Activated CD4-positive, alpha-beta T cell treated with anti-CD3 and anti-CD28 coated beads for 4 hours (primary cell): ENCODE data around the gene CDH4.
"Not testable (repeated sequence)": the region's sequence is repeated elsewhere in the genome, so short reads cannot be mapped to it uniquely, and the experiment has no call there.

Experiments used
- DNase-seq, 2 donors: peaks; one replicate each; pipeline ENCODE4 v3.0.0-alpha.2; 2020

The CDH4 gene

DNA sequence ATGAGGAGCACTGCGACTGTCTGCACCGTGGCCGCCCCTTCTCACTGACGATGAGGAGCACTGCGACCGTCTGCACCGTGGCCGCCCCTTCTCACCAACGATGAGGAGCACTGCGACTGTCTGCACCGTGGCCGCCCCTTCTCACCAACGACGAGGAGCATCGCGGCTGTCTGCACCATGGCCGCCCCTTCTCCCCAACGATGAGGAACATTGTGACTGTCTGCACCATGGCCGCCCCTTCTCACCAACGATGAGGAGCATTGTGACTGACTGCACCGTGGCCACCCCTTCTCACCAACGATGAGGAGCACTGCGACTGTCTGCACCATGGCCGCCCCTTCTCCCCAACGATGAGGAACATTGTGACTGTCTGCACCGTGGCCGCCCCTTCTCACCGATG is 696.0 kb downstream of the CDH4 start:
- not testable (repeated sequence) for DNase-seq

DNA sequence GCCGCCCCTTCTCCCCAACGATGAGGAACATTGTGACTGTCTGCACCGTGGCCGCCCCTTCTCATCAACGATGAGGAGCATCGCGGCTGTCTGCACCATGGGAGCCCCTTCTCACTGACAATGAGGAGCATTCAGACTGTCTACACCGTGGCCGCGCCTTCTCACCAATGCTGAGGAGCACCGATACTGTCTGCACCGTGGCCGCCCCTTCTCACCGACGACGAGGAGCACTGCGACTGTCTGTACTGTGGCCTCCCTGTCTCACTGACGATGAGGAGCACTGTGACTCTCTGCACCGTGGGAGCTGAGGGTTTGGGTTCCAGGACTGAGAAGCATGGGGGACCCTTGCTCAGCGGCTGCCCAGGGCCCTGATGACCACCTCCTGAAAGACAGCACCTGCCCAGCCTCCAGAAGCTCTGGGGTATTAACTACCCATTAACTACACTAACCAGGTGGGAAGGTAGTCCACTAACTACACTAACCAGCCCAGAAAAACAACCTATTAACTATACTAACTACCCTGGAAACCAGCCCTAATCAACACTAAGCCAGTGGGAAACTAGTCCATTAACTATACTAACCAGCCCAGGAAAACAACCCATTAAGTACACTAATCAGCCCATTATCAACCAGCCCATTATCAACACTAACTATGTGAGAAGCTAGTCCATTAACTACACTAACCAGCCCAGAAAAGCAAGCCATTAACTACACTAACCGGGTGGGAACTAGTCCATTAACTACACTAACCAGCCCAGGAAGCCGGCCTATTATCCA is 696.7 kb downstream of the CDH4 start:
- DNase-seq: no peak

GRCh38 chr20:61949363-61949713 is 697.3 kb downstream of the CDH4 start:
- no peak for DNase-seq

DNA sequence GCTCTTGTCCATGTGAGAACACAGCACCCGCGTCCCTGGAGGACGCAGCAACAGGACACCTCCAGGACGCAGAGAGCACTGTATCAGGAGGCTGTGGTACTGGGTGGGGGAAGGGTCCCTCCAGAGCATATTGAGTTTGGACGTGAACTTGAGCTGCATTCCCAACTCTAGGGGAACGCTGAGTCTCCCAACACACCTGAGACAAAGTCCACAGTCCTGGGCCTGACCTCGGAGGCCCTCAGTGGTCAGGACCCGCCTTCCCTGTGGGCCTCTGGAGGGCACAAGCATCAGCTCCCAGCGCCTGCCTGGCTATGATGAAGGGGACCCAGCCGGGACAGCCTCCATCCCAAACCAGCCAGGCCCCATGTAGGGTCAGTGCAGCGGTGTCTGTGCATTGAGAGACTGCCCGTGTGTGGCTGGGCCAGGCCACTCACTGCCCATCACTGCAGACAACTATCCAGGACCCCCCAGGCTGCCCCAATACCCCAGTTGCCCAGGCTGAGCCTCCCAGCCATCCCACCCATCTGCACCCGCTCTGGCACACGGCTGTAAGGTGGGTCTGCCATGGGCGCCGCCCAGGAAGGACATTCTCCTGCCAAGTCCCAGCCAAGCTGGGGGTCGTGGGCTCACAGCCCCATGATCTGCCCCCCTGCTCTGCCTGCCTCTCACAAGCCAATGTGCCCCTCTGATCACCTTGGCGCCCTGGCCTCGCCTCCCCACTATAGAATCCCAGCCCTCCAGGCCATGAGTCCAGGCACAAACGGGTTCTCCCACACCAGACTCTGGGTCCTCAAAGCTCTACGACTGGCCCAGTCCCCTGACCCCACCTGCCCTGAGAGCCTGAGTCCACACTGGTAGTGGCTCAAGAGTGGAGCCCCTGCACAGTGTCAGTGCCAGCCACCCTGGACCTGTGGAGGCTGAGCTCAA is 697.9 kb downstream of the CDH4 start:
- no peak for DNase-seq

DNA sequence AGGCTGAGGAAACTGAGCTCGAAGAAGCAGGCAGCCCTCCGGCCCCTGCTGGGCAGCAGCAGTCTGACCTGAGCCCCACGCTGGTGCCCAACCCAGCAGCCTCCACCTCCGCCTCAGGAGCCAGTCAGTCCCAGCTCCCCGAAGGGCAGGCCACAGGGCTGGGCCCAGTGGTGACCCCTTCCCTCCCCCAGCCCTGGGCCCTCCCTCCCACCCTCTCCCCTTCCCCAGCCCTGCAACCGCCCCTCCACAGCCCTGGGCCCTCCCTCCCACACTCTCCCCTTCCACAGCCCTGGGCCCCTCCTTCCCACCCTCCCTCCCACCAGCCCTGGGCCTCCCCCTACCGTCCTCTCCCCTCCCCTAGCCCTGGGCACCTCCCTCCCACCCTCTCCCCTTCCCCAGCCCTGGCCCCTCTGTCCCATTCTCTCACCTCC is 698.6 kb downstream of the CDH4 start:
- no peak for DNase-seq

- DNase-seq: no peak
These were observed 699.9 kb downstream of the CDH4 start for GRCh38 chr20:61951695-61952533.

- no peak for DNase-seq
These were observed 701.3 kb downstream of the CDH4 start for GRCh38 chr20:61953037-61954021.

DNA sequence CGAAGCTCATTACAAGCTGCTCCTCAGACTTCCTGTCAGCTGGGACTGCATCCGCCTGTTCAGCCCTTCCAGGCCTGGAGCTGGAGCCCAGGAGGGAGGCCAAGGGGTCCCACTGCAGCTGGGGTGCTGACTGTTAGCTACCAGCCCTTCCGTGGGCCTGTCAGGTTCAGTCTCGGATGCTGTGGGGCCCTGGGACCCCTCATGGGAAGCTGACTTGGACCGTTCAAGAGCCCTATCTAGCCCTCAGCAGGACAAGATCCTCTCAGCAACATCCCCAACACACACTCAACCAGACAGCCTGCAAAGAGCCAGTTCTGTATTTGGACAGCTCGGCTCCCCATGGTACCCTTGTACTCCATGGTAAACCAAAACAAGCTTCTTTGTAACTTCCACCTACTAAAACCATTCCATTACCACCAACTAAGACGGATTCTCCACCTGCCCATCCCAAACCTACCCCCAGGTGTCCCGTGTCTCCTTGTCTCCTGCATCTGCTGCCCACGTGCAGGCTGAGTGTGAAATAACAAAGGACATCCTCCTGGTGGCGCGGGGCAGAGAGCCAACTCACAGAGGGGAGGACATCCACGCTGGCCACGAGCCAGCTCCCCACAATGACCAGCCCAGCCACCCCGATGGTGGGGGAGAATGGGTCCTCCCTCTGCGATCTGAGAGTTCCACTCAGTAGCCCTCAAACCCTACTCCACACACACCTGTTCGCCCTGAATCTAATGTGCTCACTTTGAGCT is 702.4 kb downstream of the CDH4 start:
- DNase-seq: no peak

GRCh38 chr20:61955668-61956395 is 703.8 kb downstream of the CDH4 start:
- DNase-seq: no peak

DNA sequence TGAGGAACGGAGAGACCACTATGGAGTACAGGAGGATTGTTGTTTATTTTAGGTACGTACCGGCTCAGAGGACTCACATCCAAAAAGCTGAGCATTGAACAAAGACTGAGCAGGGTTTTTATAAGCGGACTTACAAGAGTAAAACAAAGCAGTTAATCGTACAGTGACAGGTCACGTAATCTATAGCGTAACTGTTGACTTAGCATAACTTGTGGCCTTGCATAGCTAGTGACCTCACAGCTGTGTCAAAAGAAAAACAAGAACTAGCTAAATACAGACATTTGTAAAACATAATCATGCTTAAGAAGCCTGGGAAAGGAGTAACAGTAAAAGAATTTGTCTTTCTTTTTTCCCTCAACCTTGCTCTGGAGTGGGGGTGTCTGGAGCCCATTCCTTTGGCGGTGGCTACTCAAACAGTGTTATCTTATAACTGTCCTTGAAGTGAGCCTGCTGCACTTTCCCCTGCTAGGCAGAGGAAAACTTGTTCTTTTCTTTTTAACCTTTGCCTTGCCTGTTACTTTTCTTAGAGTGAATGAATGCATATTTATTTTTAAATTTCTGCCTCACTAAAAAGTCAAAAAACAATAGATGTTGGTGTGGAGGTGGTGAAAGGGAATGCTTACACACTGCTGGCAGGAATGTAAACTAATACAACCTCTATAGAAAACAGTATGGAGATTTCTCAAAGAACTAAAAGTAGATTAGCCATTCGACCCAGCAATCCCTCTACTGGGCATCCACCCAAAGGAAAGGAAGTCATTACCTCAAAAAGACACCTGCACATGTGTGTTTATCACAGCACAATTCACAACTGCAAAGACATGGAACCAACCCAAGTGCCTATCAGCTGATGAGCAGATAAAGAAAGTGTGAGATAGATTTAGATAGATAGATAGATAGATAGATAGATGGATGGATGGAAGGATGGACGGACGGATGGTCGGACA is 704.6 kb downstream of the CDH4 start:
- DNase-seq: no peak

GRCh38 chr20:61957961-61958715 is 706.1 kb downstream of the CDH4 start:
- no peak for DNase-seq

- no peak for DNase-seq
These were observed 707.0 kb downstream of the CDH4 start for GRCh38 chr20:61958773-61959700.

DNA sequence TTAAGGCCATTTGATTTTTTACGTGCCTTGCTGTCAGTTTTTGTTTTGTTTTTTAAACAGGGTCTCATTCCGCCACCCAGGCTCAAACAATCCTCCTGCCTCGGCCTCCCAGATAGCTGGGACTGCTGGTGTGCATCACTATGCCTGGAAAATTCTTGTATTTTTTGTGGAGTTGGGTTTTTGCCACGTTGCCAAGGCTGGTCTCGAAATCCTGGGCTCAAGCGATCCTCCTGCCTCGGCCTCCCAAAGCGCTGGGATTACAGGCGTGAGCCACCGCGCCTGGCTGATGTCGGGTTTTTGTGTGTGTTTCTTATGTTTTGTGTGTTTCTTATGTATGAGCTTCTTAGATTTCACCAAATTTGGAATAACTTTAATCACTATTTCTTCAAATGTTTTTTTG is 708.8 kb downstream of the CDH4 start:
- DNase-seq: no peak

GRCh38 chr20:61963149-61963548 is 711.1 kb downstream of the CDH4 start:
- no peak for DNase-seq

GRCh38 chr20:61963885-61964674 is 712.0 kb downstream of the CDH4 start:
- no peak for DNase-seq
